Stimulated activated CD4-positive, alpha-beta T cell treated with anti-CD3 and anti-CD28 coated beads, TNF-alpha, amount 100 ng/mL, for 24 hours (primary cell): Measurements from ENCODE around the gene EXOSC9.

Experiments used
- DNase-seq, 3 experiments: peaks; one replicate each; pipeline ENCODE4 v3.0.0-alpha.2; 2020; ENCODE audit warnings: low read depth in 3 of 3

Gene EXOSC9

GRCh38 chr4:121788896-121789295, 12.2 kb upstream of the EXOSC9 start:
- no peak for DNase-seq

GRCh38 chr4:121789455-121789854, 11.7 kb upstream of the EXOSC9 start:
- DNase-seq, result no peak

GRCh38 chr4:121789960-121790829, 10.9 kb upstream of the EXOSC9 start:
- no peak for DNase-seq

- no peak for DNase-seq
Observed at GRCh38 chr4:121790976-121791375, 10.1 kb upstream of the EXOSC9 start.

- DNase-seq, result no peak
Observed at GRCh38 chr4:121791481-121791880, 9.6 kb upstream of the EXOSC9 start.

GRCh38 chr4:121792966-121793365, 8.2 kb upstream of the EXOSC9 start:
- no peak for DNase-seq

- DNase-seq, result no peak
Observed at GRCh38 chr4:121794505-121795188, 6.5 kb upstream of the EXOSC9 start.

GRCh38 chr4:121796283-121796682, 4.8 kb upstream of the EXOSC9 start:
- no peak for DNase-seq

- DNase-seq, result no peak
Observed at GRCh38 chr4:121799208-121799823, 1.8 kb upstream of the EXOSC9 start.

- DNase-seq, result no peak
Observed at GRCh38 chr4:121799867-121800501, 1.1 kb upstream of the EXOSC9 start.

- DNase-seq, result no peak
Observed at GRCh38 chr4:121800638-121800960, 524 bp upstream of the EXOSC9 start.

GRCh38 chr4:121801715-121802075, 572 bp downstream of the EXOSC9 start:
- no peak for DNase-seq

- no peak for DNase-seq
Observed at GRCh38 chr4:121806411-121806810, 5.3 kb downstream of the EXOSC9 start.

GRCh38 chr4:121811122-121811521, 10.0 kb downstream of the EXOSC9 start:
- no peak for DNase-seq

- DNase-seq, result no peak
Observed at GRCh38 chr4:121814756-121815155, 13.6 kb downstream of the EXOSC9 start.

GRCh38 chr4:121817006-121817405, 15.9 kb downstream of the EXOSC9 start:
- DNase-seq, result no peak

- DNase-seq, result no peak
Observed at GRCh38 chr4:121817701-121818100, 16.6 kb downstream of the EXOSC9 start.

GRCh38 chr4:121818215-121818614, 17.1 kb downstream of the EXOSC9 start:
- no peak for DNase-seq

- DNase-seq, result no peak
Observed at GRCh38 chr4:121819216-121819965, 18.3 kb downstream of the EXOSC9 start.

GRCh38 chr4:121822047-121822446, 20.9 kb downstream of the EXOSC9 start:
- no peak for DNase-seq

- DNase-seq, result peak in 1 of 3 experiments; percentile 26
Observed at GRCh38 chr4:121822796-121823504, 21.8 kb downstream of the EXOSC9 start.
